ENCODE measurements around the gene SPATA24.

SPATA24 gene

DNA sequence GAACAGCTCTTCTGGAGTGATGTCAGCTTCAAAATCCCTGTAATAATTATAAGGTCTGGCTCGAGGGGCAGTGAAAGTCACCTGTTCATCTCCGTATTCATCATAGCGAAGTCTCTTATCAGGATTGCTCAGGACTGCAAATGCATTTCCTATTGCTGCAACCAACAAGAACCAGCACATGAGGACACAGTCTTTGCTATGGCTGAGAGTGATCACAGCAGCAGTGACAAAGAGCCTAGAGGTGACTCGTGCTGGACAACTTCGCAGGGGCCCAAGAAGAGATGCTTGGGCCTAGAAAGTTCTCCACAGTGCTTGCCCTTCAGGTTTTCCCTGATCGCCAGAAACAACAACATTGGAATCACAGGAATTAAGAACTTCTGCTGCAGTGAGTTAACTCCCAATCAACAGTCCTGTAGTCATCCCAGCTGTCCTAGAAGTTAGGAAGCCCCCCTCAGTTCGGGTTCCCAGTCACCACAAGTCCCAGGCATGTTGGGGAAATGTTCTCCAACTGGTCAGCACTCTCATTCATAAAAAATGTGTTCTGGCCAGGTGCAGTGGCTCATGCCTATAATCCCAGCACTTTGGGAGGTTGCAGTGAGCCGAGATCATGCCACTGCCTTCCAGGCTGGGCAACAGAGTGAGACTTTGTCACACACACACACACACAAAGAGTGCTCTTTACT is 22.5 kb upstream of the SPATA24 start:
- H3K4me3 ChIP-seq (ENCODE audit: low read depth, low read length) = no peak overlapping the region
- in situ Hi-C loops (cut with HindIII; ENCODE audit: low sequenced_read_pairs) = no loop called here
- TF ChIP-seq, protein P1, sequence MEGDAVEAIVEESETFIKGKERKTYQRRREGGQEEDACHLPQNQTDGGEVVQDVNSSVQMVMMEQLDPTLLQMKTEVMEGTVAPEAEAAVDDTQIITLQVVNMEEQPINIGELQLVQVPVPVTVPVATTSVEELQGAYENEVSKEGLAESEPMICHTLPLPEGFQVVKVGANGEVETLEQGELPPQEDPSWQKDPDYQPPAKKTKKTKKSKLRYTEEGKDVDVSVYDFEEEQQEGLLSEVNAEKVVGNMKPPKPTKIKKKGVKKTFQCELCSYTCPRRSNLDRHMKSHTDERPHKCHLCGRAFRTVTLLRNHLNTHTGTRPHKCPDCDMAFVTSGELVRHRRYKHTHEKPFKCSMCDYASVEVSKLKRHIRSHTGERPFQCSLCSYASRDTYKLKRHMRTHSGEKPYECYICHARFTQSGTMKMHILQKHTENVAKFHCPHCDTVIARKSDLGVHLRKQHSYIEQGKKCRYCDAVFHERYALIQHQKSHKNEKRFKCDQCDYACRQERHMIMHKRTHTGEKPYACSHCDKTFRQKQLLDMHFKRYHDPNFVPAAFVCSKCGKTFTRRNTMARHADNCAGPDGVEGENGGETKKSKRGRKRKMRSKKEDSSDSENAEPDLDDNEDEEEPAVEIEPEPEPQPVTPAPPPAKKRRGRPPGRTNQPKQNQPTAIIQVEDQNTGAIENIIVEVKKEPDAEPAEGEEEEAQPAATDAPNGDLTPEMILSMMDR (IDR thresholded peaks at IDR 0.05; ENCODE audit: low read depth, low read length, missing control alignments) = no peak
- no peak for DNase-seq (ENCODE audit: low read depth)

DNA sequence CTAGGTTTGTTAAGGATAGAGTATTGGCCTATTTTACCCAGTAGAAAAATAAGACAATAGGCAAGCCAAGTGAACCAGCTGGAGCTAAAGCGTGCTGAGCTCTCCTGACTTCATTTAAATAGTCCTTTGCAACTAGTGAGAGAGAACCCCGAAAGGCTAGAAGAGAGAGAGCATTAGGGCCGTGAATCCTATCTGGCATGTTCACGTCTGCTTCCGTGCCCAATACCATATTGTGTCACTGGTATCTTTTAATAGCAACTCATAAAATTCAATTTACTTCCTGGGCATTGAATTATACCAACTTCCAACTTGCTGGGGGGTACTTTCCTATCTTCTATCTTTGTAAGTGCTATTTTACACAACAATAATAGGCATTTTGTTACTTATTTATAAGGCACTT is 21.6 kb upstream of the SPATA24 start:
- TF ChIP-seq, protein P1 (IDR thresholded peaks at IDR 0.05; ENCODE audit: low read depth, low read length, missing control alignments) = no peak
- DNase-seq (ENCODE audit: low read depth) = no peak
- H3K4me3 ChIP-seq (ENCODE audit: low read depth, low read length) = no peak overlapping the region
- in situ Hi-C loops (cut with HindIII; ENCODE audit: low sequenced_read_pairs) = no loop called here

DNA sequence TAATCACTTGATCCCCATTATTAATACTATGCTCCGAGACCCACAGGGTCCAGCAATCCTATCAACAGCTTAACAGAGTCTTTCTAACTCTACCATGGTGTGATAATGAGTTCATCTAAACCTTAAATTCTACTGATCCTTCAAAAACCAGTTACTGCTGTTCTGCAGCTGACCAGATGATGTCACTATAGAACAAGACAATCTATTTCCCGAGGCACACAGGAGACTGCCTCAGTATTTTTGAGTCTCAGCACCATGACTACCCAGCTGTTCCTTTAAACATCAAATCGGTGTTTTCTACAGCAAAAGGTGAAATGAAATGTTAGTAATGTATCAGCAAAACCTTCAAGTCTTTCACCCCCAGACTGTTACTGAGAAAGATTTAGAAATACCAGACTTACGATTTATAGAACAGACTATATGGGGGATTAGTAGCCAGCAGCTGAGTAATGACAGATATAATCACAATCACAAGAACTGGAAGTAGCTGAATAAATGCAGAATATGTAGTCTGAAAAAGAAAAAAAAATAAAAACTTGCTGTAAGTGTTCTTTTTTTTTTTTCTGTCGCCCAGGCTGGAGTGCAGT is 18.5 kb upstream of the SPATA24 start:
- TF ChIP-seq, protein P1 (IDR thresholded peaks at IDR 0.05; ENCODE audit: low read depth, low read length, missing control alignments) = peak; percentile 83
- no peak overlapping the region for H3K4me3 ChIP-seq (ENCODE audit: low read depth, low read length)
- peak; percentile 70 for DNase-seq (ENCODE audit: low read depth)
- in situ Hi-C loops (cut with HindIII; ENCODE audit: low sequenced_read_pairs) = no loop called here

DNA sequence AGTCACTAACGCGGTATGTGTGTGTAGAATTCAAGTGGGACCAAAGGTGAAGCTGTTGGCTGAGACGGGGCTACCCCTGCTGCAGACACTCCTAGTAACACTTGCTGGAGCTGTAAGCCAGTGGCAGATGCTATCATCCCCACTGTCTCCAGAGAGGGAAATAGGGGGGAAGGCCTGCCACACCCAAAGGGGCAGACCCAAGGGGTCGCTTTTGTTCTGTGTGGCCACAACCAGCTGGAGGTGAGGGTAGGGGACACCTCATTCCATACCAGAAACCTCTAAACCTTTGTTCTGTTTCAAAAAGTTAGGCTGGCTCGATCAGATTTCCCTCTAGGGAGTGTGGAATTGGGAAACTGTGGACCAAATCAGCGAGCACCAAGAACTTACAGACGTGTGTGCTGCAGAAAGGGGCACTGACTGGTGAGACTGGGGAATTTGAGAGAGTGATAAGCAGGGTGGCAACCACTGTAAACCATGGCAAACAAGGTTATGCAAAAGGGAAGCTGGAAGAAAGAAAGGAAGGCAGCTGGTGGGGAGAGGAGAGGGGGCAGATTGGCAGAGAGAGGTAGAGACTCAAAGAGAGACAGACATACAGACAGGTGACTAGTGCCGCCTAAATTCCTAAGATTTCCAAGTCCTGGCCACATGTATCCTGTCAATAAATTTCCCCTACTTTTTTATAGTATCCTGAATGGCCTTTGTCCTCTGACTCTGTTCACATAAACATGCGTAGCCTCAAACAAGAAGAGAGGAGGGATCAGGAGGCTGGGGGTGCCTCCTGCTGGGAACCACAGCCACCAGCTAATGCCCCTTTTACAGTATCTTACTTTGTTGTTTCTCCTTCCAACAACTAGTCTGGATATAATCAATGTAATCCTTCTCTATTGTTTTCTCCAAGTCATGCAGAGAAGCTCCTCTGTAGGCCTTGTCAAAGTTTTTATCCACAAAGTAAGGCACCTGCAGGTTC is 15.6 kb upstream of the SPATA24 start:
- TF ChIP-seq, protein P1 (IDR thresholded peaks at IDR 0.05; ENCODE audit: low read depth, low read length, missing control alignments) = no peak
- DNase-seq (ENCODE audit: low read depth) = no peak
- in situ Hi-C loops (cut with HindIII; ENCODE audit: low sequenced_read_pairs) = loop anchor here (10.0 kb wide), 1 partner anchor 105 kb away; no protein-coding TSS in a partner anchor
- no peak overlapping the region for H3K4me3 ChIP-seq (ENCODE audit: low read depth, low read length)

DNA sequence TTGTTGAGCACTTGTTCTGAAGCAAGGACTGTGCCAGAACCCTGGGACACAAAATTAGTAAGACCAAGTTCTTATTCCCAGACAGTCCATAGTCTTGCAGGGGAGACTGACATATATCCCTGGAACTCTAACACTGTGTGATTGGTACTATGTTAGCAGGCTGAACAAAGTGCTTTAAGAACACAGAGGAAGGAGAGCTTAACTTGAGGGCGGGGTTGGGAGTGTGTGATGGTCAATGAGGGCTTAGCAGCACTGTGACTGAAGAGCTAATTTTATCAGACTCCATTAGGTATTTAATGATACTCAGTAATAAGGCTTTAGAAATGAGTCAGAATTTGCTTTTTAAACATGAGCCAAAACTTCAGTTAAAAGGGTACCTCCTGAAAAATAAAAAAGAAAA is 14.9 kb upstream of the SPATA24 start:
- DNase-seq (ENCODE audit: low read depth) = no peak
- TF ChIP-seq, protein P1 (IDR thresholded peaks at IDR 0.05; ENCODE audit: low read depth, low read length, missing control alignments) = no peak
- no peak overlapping the region for H3K4me3 ChIP-seq (ENCODE audit: low read depth, low read length)
- in situ Hi-C loops (cut with HindIII; ENCODE audit: low sequenced_read_pairs) = loop anchor here (10.0 kb wide), 1 partner anchor 106 kb away; no protein-coding TSS in a partner anchor

DNA sequence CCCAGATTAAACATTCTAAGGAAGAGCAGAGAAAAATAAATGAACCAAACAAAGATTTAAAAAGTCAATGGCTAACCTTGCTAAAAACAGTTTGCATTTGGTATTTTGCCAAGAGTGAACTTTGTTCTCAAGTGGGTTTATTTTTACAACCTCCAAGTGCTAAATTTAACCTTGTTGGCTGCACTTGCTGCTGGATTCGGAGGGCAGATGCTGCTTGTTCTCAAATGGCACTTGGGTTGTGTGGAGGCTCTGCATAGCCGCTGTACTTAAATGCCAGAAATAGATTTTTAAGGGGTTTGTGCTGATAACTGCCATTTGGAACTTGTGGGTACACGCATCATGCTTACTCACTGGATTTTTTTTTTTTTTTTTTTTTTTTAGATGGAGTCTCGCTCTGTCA is 13.3 kb upstream of the SPATA24 start:
- H3K4me3 ChIP-seq (ENCODE audit: low read depth, low read length) = no peak overlapping the region
- in situ Hi-C loops (cut with HindIII; ENCODE audit: low sequenced_read_pairs) = loop anchor here (10.0 kb wide), 1 partner anchor 108 kb away; no protein-coding TSS in a partner anchor
- no peak for DNase-seq (ENCODE audit: low read depth)
- TF ChIP-seq, protein P1 (IDR thresholded peaks at IDR 0.05; ENCODE audit: low read depth, low read length, missing control alignments) = no peak

All from astrocyte of the cerebellum (primary cell).